A673 (cell line): Measurements from ENCODE around the gene NLRX1. TPM values are rescaled to one million over a fixed set of nuclear protein-coding genes. Genes with fewer than 3 reads are reported as not detected.

Source experiments
- BruUV-seq: library from RNA; stranded (reverse); fragments of 400-500 nt; replicated peaks from 2 replicates; lab custom pipeline; 2021; lab: Mats Ljungman, UMichigan
- CTCF ChIA-PET: fragments of 300-600 bp; sonication (Branson Sonifier 250); formaldehyde crosslinking; loops from one replicate; lab custom pipeline; 2022; ENCODE audit warnings: antibody characterized with exemption; lab: Charles Lee
- POLR2A ChIA-PET: fragments of 300-600 bp; sonication (Branson Sonifier 250); formaldehyde crosslinking; loops from one replicate; lab custom pipeline; 2022; ENCODE audit warnings: antibody characterized with exemption; ENCODE audit not compliant: low non-redundant PET; lab: Charles Lee
- DNase-seq: peaks from one replicate; pipeline ENCODE4 v3.0.0-alpha.2; 2015; ENCODE audit warnings: low spot score
- H3K27ac ChIP-seq: fragments of 200-600 bp; sonication (generic); 2 replicates; pipeline ENCODE4 v1.5.1; 2016; ENCODE audit warnings: mixed run types, low read depth, mild to moderate bottlenecking, mixed read lengths, antibody characterized with exemption, low read length; ENCODE audit not compliant: poor library complexity, severe bottlenecking
- H3K27me3 ChIP-seq: fragments of 200-600 bp; sonication (generic); replicated peaks from 2 replicates; pipeline ENCODE4 v1.6.1; 2017; ENCODE audit warnings: mixed run types, low read depth, mild to moderate bottlenecking, mixed read lengths, antibody characterized with exemption, low read length; ENCODE audit not compliant: insufficient read depth, poor library complexity
- H3K36me3 ChIP-seq: fragments of 200-600 bp; sonication (generic); 2 replicates; pipeline ENCODE4 v1.6.1; 2016; ENCODE audit warnings: mixed run types, mild to moderate bottlenecking, mixed read lengths, antibody characterized with exemption, low read length; ENCODE audit not compliant: insufficient read depth, poor library complexity, severe bottlenecking
- H3K4me1 ChIP-seq: fragments of 200-600 bp; sonication (generic); 2 replicates; pipeline ENCODE4 v1.6.1; 2017; ENCODE audit warnings: mixed run types, mild to moderate bottlenecking, mixed read lengths, antibody characterized with exemption, low read length; ENCODE audit not compliant: insufficient read depth, poor library complexity, severe bottlenecking
- H3K4me3 ChIP-seq: fragments of 200-600 bp; sonication (generic); 2 replicates; pipeline ENCODE4 v1.5.1; 2016; ENCODE audit warnings: low read depth, mixed run types, mild to moderate bottlenecking, mixed read lengths, low read length; ENCODE audit not compliant: poor library complexity, severe bottlenecking
- H3K9me3 ChIP-seq: fragments of 200-600 bp; sonication (generic); 2 replicates; pipeline ENCODE4 v1.6.1; 2016; ENCODE audit warnings: mixed run types, low read depth, mild to moderate bottlenecking, mixed read lengths, antibody characterized with exemption, low read length; ENCODE audit not compliant: poor library complexity, severe bottlenecking
- CTCF ChIP-seq: fragments of 300-800, 200-600 bp; sonication (generic); conservative IDR thresholded peaks from 2 replicates; pipeline ENCODE4 v1.5.1; 2017; ENCODE audit warnings: low read depth, mild to moderate bottlenecking, antibody characterized with exemption, low read length, moderate library complexity, mixed read lengths
- EZH2 ChIP-seq: fragments of 200-600 bp; sonication (generic); IDR thresholded peaks from 2 replicates; pipeline ENCODE4 v1.6.1; 2017; ENCODE audit warnings: borderline replicate concordance, low read depth, mild to moderate bottlenecking, mixed read lengths, antibody characterized with exemption, low read length; ENCODE audit not compliant: poor library complexity, severe bottlenecking
- intact Hi-C: fragments of 100-400 bp; cut with micrococcal nuclease; formaldehyde crosslinking; loops from one replicate; pipeline ENCODE4 v1.10.0; 2022; ENCODE audit not compliant: unreplicated experiment
- total RNA-seq: library from RNA; stranded (reverse); gene quantifications from 2 replicates; pipeline ENCODE4 v1.2.3, GENCODE V29; 2021

Gene NLRX1
- total RNA-seq, 1 experiment from 2014 or later = 1.4 TPM

- no peak for DNase-seq
- Histone ChIP-seq H3K27me3 (no peaks in the 10 kb centered on the region), H3K4me1 (peaks cover 8% of the 10 kb centered on the region), H3K36me3 (no peaks in the 10 kb centered on the region), H3K27ac (peak overlapping the region; percentile 28), H3K4me3 (peak overlapping the region; percentile 100), H3K9me3 (no peaks in the 10 kb centered on the region)
- TF ChIP-seq EZH2 = no peak
- no peak for TF ChIP-seq CTCF
- no TSS peak for BruUV-seq
- ChIA-PET CTCF (no interaction called here), POLR2A (no interaction called here)
- intact Hi-C loops = loop anchor here (5.0 kb wide), 1 partner anchor 115 kb away; no protein-coding TSS in a partner anchor
Measured at GRCh38 chr11:119207415-119207960, 39.0 kb downstream of the NLRX1 start.

- ChIA-PET CTCF (interaction anchor here (0.7 kb wide), 1 partner anchor 36 kb away, joined by 3 read pairs; no protein-coding TSS in a partner anchor), POLR2A (no interaction called here)
- no peak for DNase-seq
- intact Hi-C loops = loop anchor here (5.0 kb wide), 1 partner anchor 113 kb away; no protein-coding TSS in a partner anchor
- no peak overlapping the region for H3K4me3 ChIP-seq
- no peak for TF ChIP-seq CTCF
- TF ChIP-seq EZH2 = no peak
- H3K4me1 ChIP-seq = peaks cover 8% of the 10 kb centered on the region
- no peak overlapping the region for H3K27ac ChIP-seq
- no peaks in the 10 kb centered on the region for H3K27me3 ChIP-seq
- no peaks in the 10 kb centered on the region for H3K9me3 ChIP-seq
- BruUV-seq = no TSS peak
- H3K36me3 ChIP-seq = no peaks in the 10 kb centered on the region
Measured at GRCh38 chr11:119209186-119209585, 40.7 kb downstream of the NLRX1 start.

- ChIA-PET CTCF (interaction anchor here (0.7 kb wide), 1 partner anchor 37 kb away, joined by 3 read pairs; no protein-coding TSS in a partner anchor), POLR2A (interaction anchor here (0.6 kb wide), 1 partner anchor 115 kb away, joined by 3 read pairs; no protein-coding TSS in a partner anchor)
- Histone ChIP-seq H3K27ac (no peak overlapping the region), H3K27me3 (no peaks in the 10 kb centered on the region), H3K4me1 (peaks cover 6% of the 10 kb centered on the region), H3K36me3 (no peaks in the 10 kb centered on the region), H3K4me3 (no peak overlapping the region), H3K9me3 (no peaks in the 10 kb centered on the region)
- intact Hi-C loops = no loop called here
- TF ChIP-seq CTCF = no peak
- no peak for TF ChIP-seq EZH2
- BruUV-seq = no TSS peak
- no peak for DNase-seq
Measured at GRCh38 chr11:119210050-119210449, 41.5 kb downstream of the NLRX1 start.
